Measurements from ENCODE around the gene GALNT14. TPM values are rescaled to one million over a fixed set of nuclear protein-coding genes. Genes with fewer than 3 reads are reported as not detected.

GALNT14 gene
- total and polyA plus RNA-seq, 9 donors = 0.28 to 9.8 (median 1.6) TPM; not detected in 3

DNA sequence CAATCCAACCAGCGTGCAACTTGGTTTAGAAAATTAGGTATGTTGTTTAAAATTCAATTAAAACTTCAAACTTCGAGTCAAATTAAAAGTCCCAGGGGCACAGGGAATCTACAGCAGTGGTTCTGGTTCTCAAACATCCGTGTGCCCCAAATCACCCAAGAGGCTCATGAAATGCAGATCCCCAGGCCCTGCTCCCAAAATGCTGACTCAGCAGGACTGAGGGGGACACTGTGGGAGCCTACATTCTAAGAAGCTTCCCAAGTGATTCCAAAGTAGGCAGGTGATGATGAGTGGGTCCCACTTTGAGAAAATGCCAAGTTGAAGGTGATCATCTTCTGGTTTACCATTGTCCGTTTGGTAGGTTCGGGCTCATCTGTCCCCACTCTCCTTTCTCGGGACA is 82.3 kb downstream of the GALNT14 start:
- Histone ChIP-seq H3K4me1 (ENCODE audit: insufficient read depth) (no peaks in the 10 kb centered on the region), H3K9me3 (no peaks in the 10 kb centered on the region), H3K4me3 (no peak overlapping the region), H3K27ac (no peak overlapping the region), H3K27me3 (no peaks in the 10 kb centered on the region), H3K36me3 (no peaks in the 10 kb centered on the region)
- TF ChIP-seq POLR2A (IDR thresholded peaks at IDR 0.05) = no peak
- TF ChIP-seq EP300 (IDR thresholded peaks at IDR 0.05) = no peak
- TF ChIP-seq, protein P1, sequence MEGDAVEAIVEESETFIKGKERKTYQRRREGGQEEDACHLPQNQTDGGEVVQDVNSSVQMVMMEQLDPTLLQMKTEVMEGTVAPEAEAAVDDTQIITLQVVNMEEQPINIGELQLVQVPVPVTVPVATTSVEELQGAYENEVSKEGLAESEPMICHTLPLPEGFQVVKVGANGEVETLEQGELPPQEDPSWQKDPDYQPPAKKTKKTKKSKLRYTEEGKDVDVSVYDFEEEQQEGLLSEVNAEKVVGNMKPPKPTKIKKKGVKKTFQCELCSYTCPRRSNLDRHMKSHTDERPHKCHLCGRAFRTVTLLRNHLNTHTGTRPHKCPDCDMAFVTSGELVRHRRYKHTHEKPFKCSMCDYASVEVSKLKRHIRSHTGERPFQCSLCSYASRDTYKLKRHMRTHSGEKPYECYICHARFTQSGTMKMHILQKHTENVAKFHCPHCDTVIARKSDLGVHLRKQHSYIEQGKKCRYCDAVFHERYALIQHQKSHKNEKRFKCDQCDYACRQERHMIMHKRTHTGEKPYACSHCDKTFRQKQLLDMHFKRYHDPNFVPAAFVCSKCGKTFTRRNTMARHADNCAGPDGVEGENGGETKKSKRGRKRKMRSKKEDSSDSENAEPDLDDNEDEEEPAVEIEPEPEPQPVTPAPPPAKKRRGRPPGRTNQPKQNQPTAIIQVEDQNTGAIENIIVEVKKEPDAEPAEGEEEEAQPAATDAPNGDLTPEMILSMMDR (IDR thresholded peaks at IDR 0.05) = no peak
- no peak for DNase-seq
- 87 to 91% (median 91%) methylated on average over 6 of the region's 6 CpGs for WGBS, 3 donors
- intact Hi-C loops (cut with DNase I) = no loop called here

DNA sequence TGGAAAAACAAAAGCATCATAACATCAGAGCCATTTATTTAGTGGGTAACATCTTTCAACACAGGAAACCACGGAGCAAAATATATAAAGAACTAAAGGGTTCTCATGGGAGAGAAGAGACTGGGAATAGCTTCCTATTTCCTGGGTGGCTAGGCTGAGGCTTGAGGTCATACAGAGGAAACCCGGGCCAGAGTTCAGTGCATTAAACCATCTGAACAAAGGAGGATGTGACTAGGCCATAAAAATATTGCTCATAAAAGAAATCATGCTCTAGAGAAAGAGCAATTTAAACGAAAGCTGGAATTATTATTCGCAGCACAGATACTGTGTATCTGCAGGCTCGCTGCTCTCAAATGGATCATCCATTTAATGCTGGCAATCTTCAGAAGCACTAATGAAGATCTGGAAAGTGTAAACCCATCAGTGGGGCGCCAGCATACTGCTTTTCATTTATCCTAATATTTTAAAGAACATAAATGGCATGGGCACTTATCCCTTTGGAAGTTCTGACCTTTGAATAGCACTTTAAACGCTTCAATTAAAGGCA is 83.3 kb downstream of the GALNT14 start:
- DNase-seq = no peak
- no peaks in the 10 kb centered on the region for H3K27me3 ChIP-seq
- TF ChIP-seq EP300 (IDR thresholded peaks at IDR 0.05) = no peak
- no peak for TF ChIP-seq POLR2A (IDR thresholded peaks at IDR 0.05)
- TF ChIP-seq, protein P1 (IDR thresholded peaks at IDR 0.05) = no peak
- intact Hi-C loops (cut with DNase I) = no loop called here
- 65 to 73% (median 65%) methylated on average over 7 of the region's 7 CpGs for WGBS, 3 donors
- H3K4me1 ChIP-seq (ENCODE audit: insufficient read depth) = no peaks in the 10 kb centered on the region
- H3K36me3 ChIP-seq = no peaks in the 10 kb centered on the region
- H3K4me3 ChIP-seq = no peak overlapping the region
- H3K9me3 ChIP-seq = no peaks in the 10 kb centered on the region
- no peak overlapping the region for H3K27ac ChIP-seq

DNA sequence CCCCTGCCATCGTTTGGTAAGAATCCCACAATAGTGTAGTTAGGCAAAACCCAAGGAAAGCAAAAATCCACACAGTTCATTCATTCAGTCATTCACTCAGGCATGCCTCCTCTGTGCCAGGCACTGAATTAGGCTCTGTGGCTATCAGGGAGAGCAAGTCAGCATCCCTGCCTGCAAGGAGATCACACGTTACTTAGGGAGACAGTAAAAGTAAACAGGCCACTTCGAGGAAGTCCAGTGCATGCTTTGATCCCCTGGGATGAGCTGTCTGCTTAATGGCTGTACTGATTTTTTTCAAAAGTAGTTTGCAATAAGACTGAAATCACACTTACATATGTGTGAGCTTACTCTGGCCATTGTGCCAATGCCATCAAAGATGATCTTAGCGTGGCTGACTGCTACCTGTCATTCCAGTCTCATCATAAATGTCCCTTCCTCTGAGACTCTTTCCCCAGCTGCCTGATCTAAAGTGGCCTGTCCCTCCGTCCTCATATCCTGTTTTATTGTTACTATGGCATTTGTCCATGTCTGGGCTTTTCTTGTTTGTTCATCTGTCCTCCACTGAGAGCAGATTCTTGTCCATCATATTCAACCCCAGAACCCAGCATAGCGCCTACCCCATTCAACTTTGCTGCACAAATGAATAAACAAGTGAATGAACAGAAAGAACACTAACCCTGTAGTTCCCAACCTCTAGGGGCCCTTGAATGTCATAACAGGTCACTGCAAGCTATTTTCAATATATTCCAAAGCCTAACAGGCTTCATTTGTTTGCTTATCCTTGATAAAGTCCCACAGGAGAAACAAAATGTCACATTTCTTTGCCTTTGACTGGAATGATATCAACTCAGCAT is 84.1 kb downstream of the GALNT14 start:
- Histone ChIP-seq H3K4me3 (no peak overlapping the region), H3K36me3 (no peaks in the 10 kb centered on the region), H3K27ac (no peak overlapping the region), H3K4me1 (ENCODE audit: insufficient read depth) (no peaks in the 10 kb centered on the region), H3K9me3 (no peaks in the 10 kb centered on the region), H3K27me3 (no peaks in the 10 kb centered on the region)
- WGBS, 3 donors = 62 to 65% (median 62%) methylated on average over 6 of the region's 6 CpGs
- no peak for DNase-seq
- intact Hi-C loops (cut with DNase I) = no loop called here
- no peak for TF ChIP-seq EP300 (IDR thresholded peaks at IDR 0.05)
- no peak for TF ChIP-seq POLR2A (IDR thresholded peaks at IDR 0.05)
- TF ChIP-seq, protein P1 (IDR thresholded peaks at IDR 0.05) = no peak

DNA sequence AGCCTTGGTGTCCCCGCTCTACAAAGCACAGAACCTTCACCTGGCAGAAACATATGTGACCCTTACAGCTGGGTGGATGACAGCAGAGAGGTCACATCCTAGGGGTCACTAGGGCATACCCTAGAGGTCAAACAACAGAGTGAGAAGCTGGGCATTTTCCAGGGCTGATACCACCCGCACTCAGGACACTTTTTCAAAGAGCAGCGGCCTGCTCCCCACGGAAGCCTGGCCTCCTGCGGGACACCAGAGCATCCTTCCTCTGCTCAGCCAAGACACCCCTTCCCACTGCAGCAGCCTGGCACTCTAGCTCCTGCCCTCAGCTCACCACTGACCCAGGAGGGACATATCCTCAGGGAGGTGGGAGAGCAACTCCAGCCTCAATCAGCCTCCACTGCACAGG is 86.0 kb downstream of the GALNT14 start:
- DNase-seq = no peak
- intact Hi-C loops (cut with DNase I) = no loop called here
- Histone ChIP-seq H3K9me3 (no peaks in the 10 kb centered on the region), H3K27ac (no peak overlapping the region), H3K27me3 (no peaks in the 10 kb centered on the region), H3K4me3 (no peak overlapping the region), H3K4me1 (ENCODE audit: insufficient read depth) (no peaks in the 10 kb centered on the region), H3K36me3 (no peaks in the 10 kb centered on the region)
- no peak for TF ChIP-seq POLR2A (IDR thresholded peaks at IDR 0.05)
- TF ChIP-seq, protein P1 (IDR thresholded peaks at IDR 0.05) = no peak
- no peak for TF ChIP-seq EP300 (IDR thresholded peaks at IDR 0.05)
- 87 to 97% (median 96%) methylated on average over 5 of the region's 5 CpGs for WGBS, 3 donors

Data from ovary (tissue), 9 donors.